HG02759 (cell line): ENCODE results near the gene MRNIP.
A peak's percentile ranks its signal among the peaks of the same experiment; 100 is the strongest.

Experiments
- ATAC-seq: cut with Tn5 transposase; IDR thresholded peaks from one replicate; pipeline ENCODE4 v1.9.1; 2021; ENCODE audit warnings: mild to moderate bottlenecking, moderate library complexity; ENCODE audit not compliant: unreplicated experiment

Gene MRNIP, protein sequence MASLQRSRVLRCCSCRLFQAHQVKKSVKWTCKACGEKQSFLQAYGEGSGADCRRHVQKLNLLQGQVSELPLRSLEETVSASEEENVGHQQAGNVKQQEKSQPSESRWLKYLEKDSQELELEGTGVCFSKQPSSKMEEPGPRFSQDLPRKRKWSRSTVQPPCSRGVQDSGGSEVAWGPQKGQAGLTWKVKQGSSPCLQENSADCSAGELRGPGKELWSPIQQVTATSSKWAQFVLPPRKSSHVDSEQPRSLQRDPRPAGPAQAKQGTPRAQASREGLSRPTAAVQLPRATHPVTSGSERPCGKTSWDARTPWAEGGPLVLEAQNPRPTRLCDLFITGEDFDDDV

DNA sequence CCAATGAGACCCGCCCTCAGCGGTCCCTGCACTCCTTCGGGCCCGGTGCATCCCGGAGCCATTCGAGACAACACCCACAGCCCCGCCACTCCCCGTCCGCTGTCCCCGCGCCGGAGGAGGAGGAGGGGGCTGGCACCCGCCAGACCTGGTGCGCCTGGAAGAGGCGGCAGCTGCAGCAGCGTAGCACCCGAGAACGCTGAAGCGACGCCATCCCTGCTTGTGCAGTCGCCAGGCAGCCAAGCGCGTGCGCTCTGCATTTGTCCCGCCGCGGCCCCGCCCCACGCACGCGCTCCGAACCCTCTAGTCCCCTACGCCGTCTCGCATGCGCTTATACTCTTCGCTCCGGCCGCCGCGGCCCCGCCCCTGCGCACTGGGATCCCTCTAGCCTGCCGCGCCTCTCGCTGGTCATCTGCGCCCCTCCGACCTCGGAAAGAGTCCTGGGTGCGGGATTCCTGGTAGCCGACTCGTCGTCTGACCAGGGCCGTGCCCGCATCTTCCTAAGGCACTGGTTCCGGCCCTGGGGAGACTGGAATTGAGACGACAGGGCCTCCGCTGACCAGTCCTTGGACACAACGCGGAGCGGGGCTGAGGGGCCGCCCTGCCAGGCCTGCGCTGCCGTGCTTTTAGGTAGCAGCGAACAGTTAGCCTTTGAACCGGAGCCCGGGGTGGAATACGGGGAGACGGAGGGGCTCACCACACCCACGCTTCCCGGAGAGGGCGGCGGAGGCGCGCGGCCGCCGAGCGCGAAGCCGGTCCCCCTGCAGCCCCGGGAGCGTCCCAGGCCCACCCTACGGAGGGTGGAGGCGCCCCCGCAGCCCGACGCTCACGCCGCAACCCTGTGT is at the start of gene MRNIP:
TSS of gene MRNIP (minus strand) at position 232 of the 842 bp plus-strand sequence. CDS start at position 211, 21 bp downstream.
- peak; percentile 97 for ATAC-seq

DNA sequence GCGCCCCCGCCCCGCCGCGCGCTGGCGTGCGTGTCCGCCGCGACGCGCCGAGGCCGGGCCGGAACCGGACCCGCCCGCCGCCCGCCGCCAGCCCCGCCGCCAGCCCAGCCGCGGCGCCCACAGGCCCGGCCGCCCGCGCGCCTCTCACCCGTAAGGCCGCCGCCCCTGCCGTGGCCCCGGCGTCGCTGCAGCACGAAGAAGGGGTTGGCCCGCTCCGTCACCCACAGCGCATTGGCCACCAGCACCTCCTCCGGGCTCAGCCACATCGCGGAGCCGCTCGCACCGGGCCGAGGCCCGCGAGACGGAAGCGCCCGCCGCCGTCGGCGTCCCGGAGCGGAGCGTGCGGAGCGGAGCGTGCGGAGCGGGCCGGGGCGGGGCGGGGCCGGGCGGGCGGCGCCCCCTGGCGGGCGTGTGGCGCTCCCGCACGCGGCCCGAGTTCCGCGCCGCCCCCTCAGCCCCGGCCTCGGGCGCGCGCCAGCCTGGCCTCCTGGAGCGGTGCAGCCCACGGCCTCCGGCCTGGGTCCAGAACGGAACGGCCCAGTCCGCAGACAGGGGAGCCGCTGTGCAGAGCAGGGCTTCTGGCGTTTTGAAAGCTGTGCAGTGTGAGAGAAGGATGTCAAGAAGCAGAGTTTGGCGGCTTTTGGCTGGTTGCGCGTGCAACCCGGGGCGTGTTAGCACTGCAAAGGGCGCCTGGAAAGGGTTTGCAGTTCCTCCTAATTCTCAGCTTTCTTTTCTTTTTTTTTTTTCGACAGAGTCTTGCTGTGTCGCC is 49.1 kb upstream of the MRNIP start, which contains the start of gene TBC1D9B:
TSS of gene TBC1D9B (minus strand) at position 342 of the 769 bp plus-strand sequence. CDS start at position 266, 76 bp downstream.
- ATAC-seq: peak; percentile 92

DNA sequence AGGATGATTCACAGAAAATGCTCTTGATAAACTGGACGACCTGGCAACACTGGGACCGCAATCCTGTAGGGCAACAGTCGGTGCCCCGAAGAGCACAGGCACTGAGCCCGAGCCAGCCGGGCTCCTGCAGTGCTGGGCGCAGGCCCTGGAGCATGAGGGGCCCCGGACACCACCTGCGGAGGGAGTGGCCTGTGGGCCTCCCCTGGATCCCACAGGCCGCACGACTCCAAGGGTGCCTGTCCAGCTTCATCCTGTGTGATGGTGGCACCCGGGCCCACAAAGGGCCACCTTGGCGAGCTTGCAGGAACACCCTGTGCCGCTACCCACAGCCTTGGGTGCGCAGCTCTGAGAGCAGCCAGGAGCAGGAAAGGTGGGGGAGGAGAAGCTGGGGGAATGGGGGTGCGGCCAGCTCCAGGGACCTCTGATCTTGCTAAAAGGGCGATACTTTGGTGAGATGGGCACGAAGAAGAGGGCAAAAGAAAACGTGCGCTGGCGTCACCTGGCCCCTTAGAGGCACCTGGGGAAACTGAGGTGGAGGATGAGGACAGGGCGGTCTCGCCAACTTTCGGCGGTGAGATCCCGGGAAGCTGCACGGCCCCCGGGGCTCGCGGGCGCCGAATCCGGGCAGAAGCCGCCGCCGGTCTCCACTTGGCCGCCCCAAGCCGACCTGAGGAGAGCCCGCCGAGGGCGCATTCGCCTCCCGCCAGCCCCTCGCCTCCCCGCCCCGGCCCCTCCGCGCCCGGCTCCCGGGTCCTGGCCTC is 48.4 kb upstream of the MRNIP start:
- ATAC-seq: peak; percentile 5

DNA sequence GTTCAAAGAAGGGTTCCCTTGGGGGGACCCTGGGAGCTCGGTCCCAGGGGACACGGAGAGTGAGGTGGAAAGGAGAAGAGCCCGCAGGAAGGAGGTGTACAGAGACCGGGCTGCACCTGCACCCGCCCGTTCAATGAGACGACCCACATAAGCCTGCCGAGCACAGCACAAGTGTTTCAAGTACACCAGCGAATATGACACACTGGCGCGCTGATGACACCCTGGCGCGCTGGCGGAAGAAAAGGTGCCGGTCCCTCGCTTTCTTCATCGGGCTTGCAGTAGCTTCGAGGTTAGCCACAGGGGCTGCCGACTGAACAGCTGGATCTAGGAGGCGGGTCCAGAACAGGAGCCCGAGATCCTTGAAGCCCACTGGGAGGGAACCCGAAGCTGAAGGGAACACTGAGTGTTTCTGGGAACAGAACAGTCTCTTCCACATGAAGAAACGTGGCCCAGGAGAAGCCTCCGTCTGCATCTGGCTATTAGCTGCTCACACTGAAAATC is 47.7 kb upstream of the MRNIP start:
- no peak for ATAC-seq

- ATAC-seq: no peak
Measured at GRCh38 chr5:179905161-179905560, 46.5 kb upstream of the MRNIP start.

GRCh38 chr5:179904463-179905160 is 46.0 kb upstream of the MRNIP start:
- ATAC-seq: no peak

- no peak for ATAC-seq
Measured at GRCh38 chr5:179902763-179903158, 44.1 kb upstream of the MRNIP start.

DNA sequence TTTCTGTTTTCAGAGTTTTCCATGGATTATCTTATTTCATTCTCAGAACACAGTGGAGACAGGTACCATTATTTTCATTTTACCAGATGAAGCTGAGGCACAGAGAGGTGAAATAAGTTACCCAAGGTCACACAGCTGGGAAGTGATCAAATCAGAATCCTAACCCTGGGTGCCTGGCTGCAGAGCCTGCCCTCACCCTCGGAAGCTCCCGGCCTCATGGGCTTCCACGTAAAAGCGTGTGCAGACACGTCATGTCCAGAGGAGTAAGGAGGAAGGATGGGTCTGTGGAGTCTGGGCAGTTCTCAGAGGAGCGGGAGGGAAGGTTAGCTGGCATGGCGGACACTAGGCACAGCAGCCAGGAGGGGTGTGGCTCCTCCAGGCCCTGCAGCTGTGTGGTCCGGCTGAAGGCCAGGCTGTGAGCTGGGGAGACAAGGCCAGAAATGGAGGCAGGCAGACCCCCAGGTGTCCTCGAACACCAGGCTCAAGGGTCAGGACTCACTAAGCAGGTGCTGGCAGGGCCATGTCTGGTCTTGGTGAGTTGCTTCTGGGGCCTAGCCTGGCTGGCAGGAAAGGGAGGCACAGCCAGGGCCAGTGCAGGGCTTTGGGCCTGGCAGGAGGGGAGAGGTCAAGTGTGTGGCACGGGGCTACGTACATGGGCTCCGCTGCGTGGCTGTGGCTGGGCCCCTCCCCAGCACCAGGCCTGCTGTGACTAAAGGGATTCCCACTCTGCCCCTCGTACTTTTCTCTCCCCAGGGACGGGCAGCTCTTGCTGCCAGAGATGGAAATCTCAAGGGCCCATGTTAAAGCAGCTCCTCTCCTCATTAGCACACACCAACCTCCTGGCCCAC is 43.5 kb upstream of the MRNIP start:
- no peak for ATAC-seq

GRCh38 chr5:179901462-179901861 is 42.8 kb upstream of the MRNIP start:
- no peak for ATAC-seq

DNA sequence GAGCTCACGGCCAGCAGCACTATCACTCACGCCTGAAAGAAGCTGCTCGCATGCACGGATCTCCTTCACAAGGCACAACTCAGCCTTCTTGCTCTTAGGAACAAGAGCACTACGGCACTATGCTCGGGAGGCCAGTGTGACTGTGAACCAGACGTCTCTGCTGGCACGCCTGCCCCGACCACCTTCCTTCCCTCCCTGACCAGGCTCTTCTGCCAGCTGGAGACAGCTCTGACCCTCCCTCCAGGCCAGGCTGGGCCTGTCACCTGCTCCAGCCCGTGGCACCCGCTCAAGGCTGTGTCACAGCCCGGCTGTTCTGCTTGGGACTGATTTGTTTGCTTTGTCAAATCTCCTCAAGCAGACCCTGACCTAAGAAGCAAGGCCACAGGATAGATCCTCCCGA is 42.1 kb upstream of the MRNIP start:
- no peak for ATAC-seq

DNA sequence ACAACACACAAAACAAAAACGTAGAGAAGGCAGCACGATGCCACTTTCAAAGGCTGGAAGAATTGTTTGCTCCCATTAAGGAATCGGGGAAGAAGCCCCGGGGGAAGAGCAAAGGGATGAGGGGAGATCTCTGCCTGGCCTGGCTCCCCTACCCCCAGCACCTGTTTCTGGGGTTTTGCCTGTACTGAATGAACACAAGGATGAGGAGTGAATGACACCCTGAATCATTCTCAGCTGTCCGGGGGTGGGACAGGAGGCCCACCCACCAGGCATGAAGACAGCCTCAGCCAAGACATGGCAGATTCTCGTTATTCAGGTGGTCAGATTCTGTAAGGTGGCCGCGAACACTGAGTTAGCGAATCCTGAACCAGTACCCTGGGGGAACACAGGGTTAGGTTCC is 41.6 kb upstream of the MRNIP start:
- no peak for ATAC-seq

DNA sequence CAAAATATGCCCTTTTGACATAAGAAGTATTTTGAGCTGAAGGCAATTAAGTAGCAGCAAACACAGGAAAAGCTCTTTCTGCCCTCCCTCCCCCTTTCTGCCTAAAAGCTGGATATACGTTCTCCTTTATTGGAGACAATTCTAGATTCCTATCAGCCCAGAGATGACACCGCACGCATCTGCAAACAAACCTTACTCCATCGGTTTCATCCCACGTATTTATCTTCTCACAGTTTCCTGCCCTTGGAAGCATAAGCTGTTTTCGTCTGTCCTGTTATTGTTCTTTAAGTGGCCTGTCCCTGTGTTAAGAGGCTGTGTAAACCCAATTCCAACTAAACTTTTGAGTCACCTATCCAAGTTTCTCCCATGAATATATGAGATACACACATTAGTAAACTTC is 37.2 kb upstream of the MRNIP start:
- ATAC-seq: no peak

DNA sequence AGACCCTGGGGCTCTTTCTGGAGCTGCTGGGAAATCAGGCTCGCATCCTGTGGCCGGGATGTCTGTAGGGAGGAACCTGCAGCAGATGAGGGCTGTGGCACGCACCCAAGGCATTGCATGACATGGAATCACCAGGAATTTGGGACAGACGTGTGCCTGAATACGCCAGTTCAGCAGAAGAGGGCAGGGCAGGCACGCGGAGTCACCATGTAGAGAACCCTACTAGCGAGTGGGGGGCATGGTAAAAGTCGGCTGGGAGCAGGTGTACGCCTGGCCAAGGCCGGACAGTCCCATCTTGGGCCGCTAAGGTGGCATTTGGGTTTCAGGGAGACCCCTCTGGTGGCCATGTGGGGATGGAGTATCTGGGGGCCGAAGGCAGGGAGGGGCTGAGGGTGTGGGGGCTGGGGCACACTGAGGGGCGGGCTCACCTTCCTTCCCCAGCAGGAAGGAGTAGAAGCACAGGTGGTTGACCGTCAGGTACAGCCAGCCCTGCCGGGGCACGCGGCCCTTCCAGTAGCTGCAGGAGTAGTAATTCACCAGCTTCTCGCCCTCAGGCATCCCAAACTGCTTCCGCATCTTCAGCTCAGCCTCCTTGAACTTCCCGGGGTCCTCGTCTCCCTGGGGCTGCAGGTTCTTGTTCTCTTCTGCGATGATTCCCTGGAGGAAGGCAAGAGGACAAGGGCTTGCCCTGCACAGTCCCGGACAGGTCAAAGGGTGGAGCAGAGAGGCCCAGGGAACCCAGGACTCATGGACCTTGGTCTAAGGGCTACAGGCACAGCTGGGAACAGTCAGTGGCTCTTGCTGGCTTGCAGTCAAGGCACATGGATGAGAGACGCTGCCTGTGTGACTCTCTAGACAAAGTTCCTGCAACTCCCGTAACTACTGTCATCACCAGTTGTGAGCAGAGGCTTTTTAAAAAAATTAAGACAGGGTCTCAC is 35.6 kb upstream of the MRNIP start:
- no peak for ATAC-seq

DNA sequence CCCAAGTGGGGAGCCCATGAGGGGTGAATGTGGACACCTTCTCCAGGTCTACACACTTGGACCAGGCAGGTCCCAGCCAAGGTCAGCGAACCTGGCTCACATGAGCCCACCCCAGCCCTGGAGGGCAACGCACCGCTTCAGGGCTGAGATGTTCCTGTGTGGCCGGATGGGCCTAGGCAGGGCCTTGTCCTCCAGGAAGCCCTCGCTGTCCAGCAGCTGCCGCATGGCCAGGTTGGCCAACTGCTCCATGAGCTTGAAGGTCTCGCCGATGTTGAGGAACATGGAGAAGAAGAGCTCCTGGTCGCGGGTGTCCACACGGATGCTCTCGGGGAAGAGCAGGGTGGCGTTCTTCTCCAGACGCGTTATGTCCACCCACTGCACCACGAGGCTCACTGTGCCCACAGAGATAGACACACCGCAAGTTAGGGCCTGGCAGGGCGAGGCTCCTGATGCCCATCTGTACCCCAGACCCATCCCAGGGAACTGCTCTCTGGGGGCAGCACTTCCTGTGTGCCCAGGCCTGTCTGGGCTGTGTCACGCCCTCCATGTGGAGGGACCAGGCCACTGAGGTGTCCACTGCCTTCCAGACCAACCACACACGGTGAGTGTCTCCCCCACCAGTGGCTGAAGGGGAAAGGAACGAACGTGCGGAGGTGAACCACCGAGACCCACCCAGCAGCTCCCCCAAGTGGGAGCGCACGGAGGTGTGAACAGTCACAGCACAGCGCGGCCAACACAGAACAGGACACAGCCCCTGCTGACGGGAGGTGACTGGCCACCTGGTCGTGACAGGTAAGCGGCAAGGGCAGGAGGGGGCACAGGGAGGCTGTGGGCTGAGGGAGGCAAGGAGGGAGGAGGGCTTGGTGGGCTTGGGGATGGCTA is 34.7 kb upstream of the MRNIP start:
- ATAC-seq: no peak

- ATAC-seq: no peak
Measured at GRCh38 chr5:179892255-179892654, 33.6 kb upstream of the MRNIP start.

- no peak for ATAC-seq
Measured at GRCh38 chr5:179890751-179891682, 32.4 kb upstream of the MRNIP start.
